Calu3 (cell line): ENCODE measurements around the gene SYNE1. TPM values are rescaled to one million over a fixed set of nuclear protein-coding genes. Genes with fewer than 3 reads are reported as not detected.

Experiments used
- BruUV-seq: library from RNA; stranded (reverse); fragments of 400-500 nt; replicated peaks from 2 replicates; lab custom pipeline; 2021; lab: Mats Ljungman, UMichigan
- CTCF ChIA-PET: fragments of 300-600 bp; sonication (Branson Sonifier 250); formaldehyde crosslinking; loops from one replicate; lab custom pipeline; 2022; ENCODE audit warnings: antibody characterized with exemption; lab: Charles Lee
- DNase-seq: peaks from one replicate; pipeline ENCODE4 v3.0.0; 2022
- H3K27ac Mint-ChIP-seq: one replicate; pipeline ENCODE4 v1.8.0; 2022; ENCODE audit warnings: mixed read lengths; ENCODE audit not compliant: unreplicated experiment
- H3K27me3 Mint-ChIP-seq: one replicate; pipeline ENCODE4 v1.8.0; 2022; ENCODE audit warnings: mixed read lengths; ENCODE audit not compliant: unreplicated experiment
- H3K36me3 Mint-ChIP-seq: one replicate; pipeline ENCODE4 v1.8.0; 2022; ENCODE audit warnings: mild to moderate bottlenecking, moderate library complexity, mixed read lengths; ENCODE audit not compliant: insufficient read depth, unreplicated experiment
- H3K4me1 Mint-ChIP-seq: one replicate; pipeline ENCODE4 v1.8.0; 2022; ENCODE audit warnings: mild to moderate bottlenecking, low read depth, mixed read lengths; ENCODE audit not compliant: unreplicated experiment
- H3K4me3 Mint-ChIP-seq: one replicate; pipeline ENCODE4 v1.8.0; 2022; ENCODE audit warnings: mild to moderate bottlenecking, low read depth, moderate library complexity, mixed read lengths; ENCODE audit not compliant: unreplicated experiment
- H3K9me3 Mint-ChIP-seq: one replicate; pipeline ENCODE4 v1.8.0; 2022; ENCODE audit warnings: low read depth, mixed read lengths; ENCODE audit not compliant: unreplicated experiment
- CTCF ChIP-seq: fragments of 200-600 bp; IDR thresholded peaks from one replicate; pipeline ENCODE4 v1.8.0; 2022; ENCODE audit warnings: antibody characterized with exemption; ENCODE audit not compliant: unreplicated experiment
- intact Hi-C: fragments of 100-400 bp; cut with micrococcal nuclease; formaldehyde crosslinking; loops from one replicate; pipeline ENCODE4 v1.10.0; 2022; ENCODE audit not compliant: unreplicated experiment
- total RNA-seq: library from RNA; stranded (reverse); gene quantifications from 2 replicates; pipeline ENCODE4 v1.2.3, GENCODE V29; 2022

SYNE1 gene
- total RNA-seq, 1 experiment from 2014 or later: 28.1 TPM

DNA sequence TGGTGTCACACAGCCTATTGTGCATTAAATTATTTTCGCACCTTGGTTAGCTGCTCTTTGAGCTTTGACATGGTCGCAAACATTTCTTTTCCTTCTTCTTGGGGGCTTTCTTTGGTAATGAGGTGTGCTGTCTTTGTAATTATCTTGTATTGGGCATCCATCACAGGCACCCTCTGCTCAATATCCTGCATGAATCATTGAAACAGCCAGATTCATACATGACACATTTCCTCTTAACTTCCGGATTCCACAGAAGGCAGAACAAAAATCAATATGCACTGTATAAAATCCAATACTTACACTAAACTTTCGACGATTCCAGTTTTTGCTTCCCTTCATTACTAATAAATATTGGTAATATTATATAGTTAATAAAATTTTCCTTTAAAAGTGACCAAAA lies 175.6 kb downstream of the SYNE1 start:
- CTCF ChIA-PET: no interaction called here
- no peak for DNase-seq
- H3K4me1 Mint-ChIP-seq: peaks cover 17% of the 10 kb centered on the region
- H3K36me3 Mint-ChIP-seq: no peaks in the 10 kb centered on the region
- H3K27me3 Mint-ChIP-seq: no peaks in the 10 kb centered on the region
- no peak overlapping the region for H3K27ac Mint-ChIP-seq
- no peak overlapping the region for H3K4me3 Mint-ChIP-seq
- intact Hi-C loops: no loop called here
- no TSS peak for BruUV-seq
- no peak for TF ChIP-seq CTCF
- no peaks in the 10 kb centered on the region for H3K9me3 Mint-ChIP-seq

DNA sequence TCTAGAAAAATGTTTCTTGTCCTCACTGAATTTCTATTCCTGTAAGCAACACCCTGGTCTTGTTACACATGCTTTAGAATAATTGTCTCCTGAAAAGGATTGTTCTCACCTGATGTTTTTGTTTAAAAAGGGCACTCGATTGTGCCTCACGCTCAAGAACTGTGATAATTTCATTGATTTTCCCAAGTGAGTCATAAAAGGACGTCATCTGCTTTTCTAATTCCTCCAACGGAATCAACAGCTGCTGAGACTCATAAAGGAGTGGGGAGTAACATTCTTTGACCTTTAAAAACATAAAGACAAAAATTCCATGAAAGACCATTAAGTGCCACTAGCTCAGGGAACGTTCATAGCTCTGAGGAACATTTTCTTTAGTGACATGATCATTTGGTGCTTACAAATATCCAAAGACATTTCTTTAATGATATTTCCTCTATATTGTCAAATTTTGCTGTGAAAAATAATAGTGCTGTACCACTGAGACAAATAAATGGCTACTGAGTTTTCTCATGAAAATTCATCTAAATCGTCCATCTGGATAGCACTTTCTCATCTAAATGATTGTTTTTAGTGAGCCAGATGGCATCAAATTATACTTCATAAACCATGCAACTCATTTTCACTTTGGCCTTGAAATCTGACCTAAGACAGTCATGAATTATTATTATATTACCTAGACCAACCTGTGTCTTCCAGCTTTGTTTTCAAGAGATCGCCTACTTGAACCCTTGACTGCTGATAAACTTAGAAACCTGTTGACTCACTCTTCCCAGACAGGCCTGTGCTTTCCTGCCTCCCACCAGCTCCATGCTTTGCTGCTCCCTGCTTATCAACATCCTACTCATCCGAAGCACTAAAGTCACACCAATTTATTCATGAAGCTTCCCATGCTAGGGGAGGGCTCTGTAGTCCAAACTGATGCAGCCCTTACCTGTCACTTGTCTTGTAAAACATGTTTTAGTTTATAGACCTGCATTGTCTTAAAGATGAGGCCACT lies 178.2 kb downstream of the SYNE1 start:
- Mint-ChIP-seq H3K27ac (peak overlapping the region; percentile 79), H3K36me3 (no peaks in the 10 kb centered on the region), H3K4me1 (peaks cover 17% of the 10 kb centered on the region), H3K9me3 (no peaks in the 10 kb centered on the region), H3K4me3 (no peak overlapping the region), H3K27me3 (no peaks in the 10 kb centered on the region)
- no TSS peak for BruUV-seq
- CTCF ChIA-PET: no interaction called here
- no peak for TF ChIP-seq CTCF
- intact Hi-C loops: loop anchor here (2.0 kb wide), 1 partner anchor 78 kb away; no protein-coding TSS in a partner anchor
- DNase-seq: no peak

- TF ChIP-seq CTCF: no peak
Measured at GRCh38 chr6:152457949-152458624, 179.1 kb downstream of the SYNE1 start.

GRCh38 chr6:152454003-152454402 lies 183.2 kb downstream of the SYNE1 start:
- Mint-ChIP-seq H3K4me1 (peaks cover 9% of the 10 kb centered on the region), H3K4me3 (no peak overlapping the region), H3K27ac (no peak overlapping the region), H3K36me3 (no peaks in the 10 kb centered on the region), H3K27me3 (no peaks in the 10 kb centered on the region), H3K9me3 (peaks cover 3% of the 10 kb centered on the region)
- CTCF ChIA-PET: no interaction called here
- BruUV-seq: no TSS peak
- TF ChIP-seq CTCF: no peak
- no peak for DNase-seq
- intact Hi-C loops: no loop called here

More at GRCh38 chr6:152457949-152458624, 179.1 kb downstream of the SYNE1 start:
- no peak for DNase-seq
- H3K27ac Mint-ChIP-seq: peak overlapping the region; percentile 79
- H3K36me3 Mint-ChIP-seq: no peaks in the 10 kb centered on the region
- no peak overlapping the region for H3K4me3 Mint-ChIP-seq
- H3K4me1 Mint-ChIP-seq: peaks cover 17% of the 10 kb centered on the region
- intact Hi-C loops: loop anchor here (2.0 kb wide), 1 partner anchor 77 kb away; no protein-coding TSS in a partner anchor
- CTCF ChIA-PET: no interaction called here
- BruUV-seq: no TSS peak
- no peaks in the 10 kb centered on the region for H3K9me3 Mint-ChIP-seq
- no peaks in the 10 kb centered on the region for H3K27me3 Mint-ChIP-seq
